IMR-90 (cell line): ENCODE results near the gene FXYD3. TPM values are rescaled to one million over a fixed set of nuclear protein-coding genes. Genes with fewer than 3 reads are reported as not detected.
A peak's percentile ranks its signal among the peaks of the same experiment; 100 is the strongest.

ENCODE experiments used
- ATAC-seq: fragments of 200-7000 bp; cut with Tn5 transposase; 2 replicates; pipeline ENCODE4 v1.9.1; 2020; ENCODE audit warnings: low read depth, mild to moderate bottlenecking, moderate library complexity
- BruUV-seq: library from RNA; stranded (reverse); fragments of 400-500 nt; replicated peaks from 2 replicates; lab custom pipeline; 2021; lab: Mats Ljungman, UMichigan
- CTCF ChIA-PET: fragments of 300-600 bp; formaldehyde crosslinking; extraction: SDS; loops from one replicate; lab custom pipeline; 2021; ENCODE audit warnings: antibody characterized with exemption; lab: Yijun Ruan, JAX
- POLR2A ChIA-PET: fragments of 300-600 bp; sonication (Branson Sonifier 250); formaldehyde crosslinking; loops from one replicate; lab custom pipeline; 2022; ENCODE audit warnings: antibody characterized with exemption; ENCODE audit not compliant: unreplicated experiment; lab: Charles Lee
- DNase-seq: peaks from one replicate; pipeline ENCODE4 v3.0.0; 2013
- H2AFZ ChIP-seq: replicated peaks from 2 replicates; pipeline ENCODE3; 2013; ENCODE audit warnings: low read length, mild to moderate bottlenecking; ENCODE audit not compliant: poor library complexity
- H2AK5ac ChIP-seq: 2 replicates; pipeline ENCODE4 v1.6.1; 2013; ENCODE audit warnings: low read depth, low read length, inconsistent platforms
- H2AK9ac ChIP-seq: replicated peaks from 2 replicates; pipeline ENCODE3; 2013; ENCODE audit warnings: mild to moderate bottlenecking, low read depth, low read length, moderate library complexity; ENCODE audit not compliant: poor library complexity
- H2BK120ac ChIP-seq: 2 replicates; pipeline ENCODE4 v1.6.1; 2013; ENCODE audit warnings: low read depth, low read length, inconsistent platforms
- H2BK15ac ChIP-seq: 3 replicates; pipeline ENCODE4 v1.6.1; 2013; ENCODE audit warnings: low read depth, low read length, inconsistent platforms
- H2BK20ac ChIP-seq: 2 replicates; pipeline ENCODE4 v1.6.1; 2013; ENCODE audit warnings: low read depth, mild to moderate bottlenecking, inconsistent platforms, low read length, moderate library complexity
- H2BK5ac ChIP-seq: 2 replicates; pipeline ENCODE4 v1.6.1; 2013; ENCODE audit warnings: mild to moderate bottlenecking, low read depth, low read length, inconsistent platforms; ENCODE audit not compliant: poor library complexity, severe bottlenecking
- H3K14ac ChIP-seq: replicated peaks from 2 replicates; pipeline ENCODE4 v1.6.1; 2013; ENCODE audit warnings: low read depth, low read length, inconsistent platforms
- H3K18ac ChIP-seq: 2 replicates; pipeline ENCODE4 v1.6.1; 2013; ENCODE audit warnings: low read depth, low read length, control low read depth
- H3K23ac ChIP-seq: 2 replicates; pipeline ENCODE4 v1.6.1; 2013; ENCODE audit warnings: low read depth, low read length, inconsistent platforms
- H3K27ac ChIP-seq: 2 replicates; pipeline ENCODE4 v1.5.1; 2013; ENCODE audit warnings: mild to moderate bottlenecking, control low read depth, low read length; ENCODE audit not compliant: insufficient read depth
- H3K27me3 ChIP-seq: 2 replicates; pipeline ENCODE4 v1.6.1; 2013; ENCODE audit warnings: low read length; ENCODE audit not compliant: control insufficient read depth, insufficient read depth
- H3K36me3 ChIP-seq: 2 replicates; pipeline ENCODE4 v1.6.1; 2013; ENCODE audit warnings: low read length, mixed read lengths; ENCODE audit not compliant: control insufficient read depth, insufficient read depth
- H3K4ac ChIP-seq: 2 replicates; pipeline ENCODE4 v1.6.1; 2013; ENCODE audit warnings: low read depth, low read length, inconsistent platforms
- H3K4me1 ChIP-seq: 2 replicates; pipeline ENCODE4 v1.6.1; 2013; ENCODE audit warnings: low read length, mixed read lengths; ENCODE audit not compliant: control insufficient read depth, insufficient read depth
- H3K4me2 ChIP-seq: 2 replicates; pipeline ENCODE4 v1.6.1; 2013; ENCODE audit warnings: low read depth, mild to moderate bottlenecking, control low read depth, low read length, moderate library complexity
- H3K4me3 ChIP-seq: 2 replicates; pipeline ENCODE4 v1.5.1; 2013; ENCODE audit warnings: low read depth, mild to moderate bottlenecking, control low read depth, low read length, moderate library complexity; ENCODE audit not compliant: insufficient read depth
- H3K56ac ChIP-seq: 2 replicates; pipeline ENCODE4 v1.6.1; 2013; ENCODE audit warnings: low read length, inconsistent platforms; ENCODE audit not compliant: insufficient read depth; ENCODE audit errors: extremely low read depth
- H3K79me1 ChIP-seq, 2 experiments: 2 replicates each; pipeline ENCODE4 v1.6.1; 2013; ENCODE audit warnings: low read length in 2 of 2, inconsistent platforms in 1 of 2, low read depth in 1 of 2
- H3K9ac ChIP-seq: 2 replicates; pipeline ENCODE4 v1.6.1; 2013; ENCODE audit warnings: low read depth, low read length, control low read depth
- H3K9me1 ChIP-seq: 2 replicates; pipeline ENCODE4 v1.6.1; 2013; ENCODE audit warnings: low read length, inconsistent platforms; ENCODE audit not compliant: insufficient read depth
- H3K9me3 ChIP-seq: 2 replicates; pipeline ENCODE4 v1.6.1; 2013; ENCODE audit warnings: low read length; ENCODE audit not compliant: control insufficient read depth, insufficient read depth
- H4K20me1 ChIP-seq: 2 replicates; pipeline ENCODE4 v1.6.1; 2013; ENCODE audit warnings: low read length, inconsistent platforms; ENCODE audit not compliant: insufficient read depth
- H4K5ac ChIP-seq: 2 replicates; pipeline ENCODE4 v1.6.1; 2013; ENCODE audit warnings: mild to moderate bottlenecking, low read depth, low read length, control low read depth
- H4K8ac ChIP-seq, 2 experiments: 2 replicates each; pipeline ENCODE4 v1.6.1; 2013; ENCODE audit warnings: low read depth in 2 of 2, low read length in 2 of 2, control low read depth in 1 of 2, inconsistent platforms in 1 of 2
- H4K91ac ChIP-seq: 2 replicates; pipeline ENCODE4 v1.6.1; 2013; ENCODE audit warnings: low read depth, low read length, inconsistent platforms; ENCODE audit not compliant: insufficient read depth
- CEBPB ChIP-seq: IDR thresholded peaks from 2 replicates; pipeline ENCODE4 v1.6.1; 2012; ENCODE audit warnings: low read depth, low read length, improper control_type of control experiment
- CHD1 ChIP-seq: IDR thresholded peaks from 2 replicates; pipeline ENCODE4 v1.6.1; 2012; ENCODE audit warnings: low read depth, low read length, improper control_type of control experiment
- CTCF ChIP-seq: conservative IDR thresholded peaks from 2 replicates; pipeline ENCODE4 v1.5.1; 2012; ENCODE audit warnings: mild to moderate bottlenecking, low read depth, low read length, improper control_type of control experiment
- ELK1 ChIP-seq: fragments of 150-350 bp; IDR thresholded peaks from 2 replicates; pipeline ENCODE4 v1.6.1; 2016; ENCODE audit warnings: low read depth, mild to moderate bottlenecking, low read length, moderate library complexity, borderline replicate concordance
- FOS ChIP-seq: fragments of 150-350 bp; IDR thresholded peaks from 2 replicates; pipeline ENCODE4 v1.6.1; 2016; ENCODE audit warnings: low read depth, low read length
- MAFK ChIP-seq: IDR thresholded peaks from 2 replicates; pipeline ENCODE4 v1.6.1; 2012; ENCODE audit warnings: low read depth, low read length, improper control_type of control experiment
- MAZ ChIP-seq: IDR thresholded peaks from 2 replicates; pipeline ENCODE4 v1.6.1; 2012; ENCODE audit warnings: low read depth, mild to moderate bottlenecking, low read length, improper control_type of control experiment, moderate library complexity, borderline replicate concordance
- MXI1 ChIP-seq: IDR thresholded peaks from 2 replicates; pipeline ENCODE4 v1.6.1; 2012; ENCODE audit warnings: low read depth, mild to moderate bottlenecking, low read length, moderate library complexity, borderline replicate concordance
- NFE2L2 ChIP-seq: fragments of 150-350 bp; IDR thresholded peaks from 2 replicates; pipeline ENCODE4 v1.6.1; 2016; ENCODE audit warnings: low read depth, mild to moderate bottlenecking, low read length
- POLR2A ChIP-seq: IDR thresholded peaks from 2 replicates; pipeline ENCODE4 v1.6.1; 2012; ENCODE audit warnings: mild to moderate bottlenecking, low read depth, low read length
- RCOR1 ChIP-seq: IDR thresholded peaks from 2 replicates; pipeline ENCODE4 v1.6.1; 2012; ENCODE audit warnings: mild to moderate bottlenecking, low read length, improper control_type of control experiment; ENCODE audit not compliant: insufficient replicate concordance
- RFX5 ChIP-seq: IDR thresholded peaks from 2 replicates; pipeline ENCODE4 v1.8.0; 2012; ENCODE audit warnings: low read depth, mild to moderate bottlenecking, low read length, moderate library complexity
- WGBS, 2 experiments: methylation state at CpG; one replicate each; pipeline versions ENCODE4 v1.1.5 to v1.1.7; 2013; ENCODE audit warnings: missing lambda C conversion rate in 2 of 2; ENCODE audit not compliant: insufficient read length in 1 of 2; ENCODE audit errors: extremely low coverage in 2 of 2; 5-methylcytosine and 5-hydroxymethylcytosine counted together
- dilution Hi-C: fragments of 300-500 bp; cut with HindIII; formaldehyde crosslinking; loops from one replicate; pipeline ENCODE4 v1.14.3; 2018; ENCODE audit warnings: low sequenced_read_pairs; ENCODE audit not compliant: unreplicated experiment
- in situ Hi-C: fragments of 300-500 bp; cut with MboI; formaldehyde crosslinking; loops from 3 replicates; pipeline ENCODE4 v1.14.3; 2019; ENCODE audit warnings: low sequenced_read_pairs, inconsistent platforms, mixed read lengths
- intact Hi-C: fragments of 100-400 bp; cut with micrococcal nuclease; formaldehyde crosslinking; loops from 2 replicates; pipeline ENCODE4 v1.10.0; 2022
- polyA plus RNA-seq, 3 experiments: library from polyadenylated mRNA; depleted of rRNA; stranded (reverse); fragments of >200 nt; gene quantifications; 2 replicates each; pipeline ENCODE4 v1.2.3, GENCODE V29; 2012; ENCODE audit warnings: low replicate concordance in 1 of 3
- total RNA-seq: library from RNA; depleted of rRNA; stranded (reverse); fragments of >200 nt; gene quantifications from 2 replicates; pipeline ENCODE4 v1.2.3, GENCODE V29; 2012

Gene FXYD3
- total and polyA plus RNA-seq, 2 of the 4 experiments (the other 2 are of a cell fraction), result not detected

GRCh38 chr19:35132254-35132653, 16.6 kb downstream of the FXYD3 start (continued):
- no peak for TF ChIP-seq CTCF
- TF ChIP-seq RFX5, result no peak

GRCh38 chr19:35133826-35134225, 18.2 kb downstream of the FXYD3 start:
- H4K5ac ChIP-seq, result no peak overlapping the region
- H3K4me2 ChIP-seq, result no peak overlapping the region
- H4K20me1 ChIP-seq, result peaks cover 3% of the 10 kb centered on the region; the same call in 1 of the 2 replicates
- no peak overlapping the region for H4K8ac ChIP-seq
- H2AK5ac ChIP-seq, result no peak overlapping the region
- H2BK20ac ChIP-seq, result no peak overlapping the region
- H3K79me1 ChIP-seq, result no peaks in the 10 kb centered on the region
- no peak overlapping the region for H4K91ac ChIP-seq
- H3K9me1 ChIP-seq, result no peaks in the 10 kb centered on the region
- no peak overlapping the region for H2BK120ac ChIP-seq
- WGBS, 2 experiments, result 86% methylated on average over 2 of the region's 11 CpGs; no CpG with 5 or more reads in 1 of the 2 experiments
- H3K4ac ChIP-seq, result no peak overlapping the region
- BruUV-seq, result no TSS peak
- no peak overlapping the region for H3K14ac ChIP-seq
- no peak overlapping the region for H2BK5ac ChIP-seq
- H3K9me3 ChIP-seq, result no peaks in the 10 kb centered on the region
- peaks cover 15% of the 10 kb centered on the region; the same call in 1 of the 2 replicates for H3K27me3 ChIP-seq
- CTCF ChIA-PET, result interaction anchor here (3.2 kb wide), 1 partner anchor 67 kb away, joined by 18 read pairs; no protein-coding TSS in a partner anchor
- peak overlapping the region; percentile 58 for H2AFZ ChIP-seq
- dilution Hi-C loops (no loop called here), in situ Hi-C loops (no loop called here), intact Hi-C loops (loop anchor here (2.0 kb wide), 1 partner anchor 89 kb away; no protein-coding TSS in a partner anchor)
- H3K27ac ChIP-seq, result no peak overlapping the region
- no peak overlapping the region for H3K18ac ChIP-seq
- no peak overlapping the region for H2BK15ac ChIP-seq
- H2AK9ac ChIP-seq, result peak overlapping the region; percentile 28
- ATAC-seq, result no peak
- peaks cover 5% of the 10 kb centered on the region for H3K4me1 ChIP-seq
- no peak overlapping the region for H3K56ac ChIP-seq
- no peaks in the 10 kb centered on the region for H3K36me3 ChIP-seq
- no peak overlapping the region for H3K9ac ChIP-seq
- POLR2A ChIA-PET, result no interaction called here
- DNase-seq, result no peak
- no peak overlapping the region for H3K23ac ChIP-seq
- no peak overlapping the region for H3K4me3 ChIP-seq
- TF ChIP-seq CTCF (no peak), NFE2L2 (no peak), POLR2A (no peak), RFX5 (no peak), RCOR1 (no peak), ELK1 (no peak), FOS (no peak), CHD1 (no peak), MAZ (no peak), MXI1 (no peak), MAFK (no peak), CEBPB (no peak)
